HG02610 (cell line): ENCODE data around the gene ZER1.
A peak's percentile ranks its signal among the peaks of the same experiment; 100 is the strongest.

Experiments
- ATAC-seq: cut with Tn5 transposase; IDR thresholded peaks from one replicate; pipeline ENCODE4 v1.9.1; 2021; ENCODE audit warnings: mild to moderate bottlenecking, moderate library complexity; ENCODE audit not compliant: unreplicated experiment

Gene ZER1

GRCh38 chr9:128743421-128743820 is 28.3 kb downstream of the ZER1 start:
- no peak for ATAC-seq

- no peak for ATAC-seq
These were observed 29.3 kb downstream of the ZER1 start for GRCh38 chr9:128742401-128742800.

GRCh38 chr9:128735373-128735772 is 36.4 kb downstream of the ZER1 start:
- no peak for ATAC-seq

- ATAC-seq = no peak
These were observed 38.5 kb downstream of the ZER1 start for GRCh38 chr9:128733256-128733655.

GRCh38 chr9:128732576-128732975 is 39.2 kb downstream of the ZER1 start:
- no peak for ATAC-seq

DNA sequence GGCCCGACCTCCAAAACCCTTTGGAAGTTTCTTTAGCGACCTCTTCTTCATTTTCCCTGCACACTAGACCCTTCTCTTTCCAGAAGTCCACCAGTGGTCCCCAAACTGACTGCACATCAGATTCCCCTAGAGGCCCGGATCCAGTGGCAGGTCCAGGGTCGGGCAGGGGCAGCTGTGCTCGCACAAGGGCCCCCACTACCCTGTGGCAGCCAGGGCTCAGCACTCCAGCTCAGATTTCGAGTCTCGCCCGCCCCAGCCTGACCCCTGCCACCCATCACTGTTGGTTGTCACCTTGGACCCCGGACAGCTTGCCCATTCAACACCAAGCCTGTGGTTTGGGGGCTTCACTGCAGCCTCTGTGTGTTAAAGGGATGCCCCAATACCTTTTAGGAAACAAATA is 40.0 kb downstream of the ZER1 start:
- ATAC-seq = no peak

- ATAC-seq = no peak
These were observed 40.6 kb downstream of the ZER1 start for GRCh38 chr9:128731093-128731492.

DNA sequence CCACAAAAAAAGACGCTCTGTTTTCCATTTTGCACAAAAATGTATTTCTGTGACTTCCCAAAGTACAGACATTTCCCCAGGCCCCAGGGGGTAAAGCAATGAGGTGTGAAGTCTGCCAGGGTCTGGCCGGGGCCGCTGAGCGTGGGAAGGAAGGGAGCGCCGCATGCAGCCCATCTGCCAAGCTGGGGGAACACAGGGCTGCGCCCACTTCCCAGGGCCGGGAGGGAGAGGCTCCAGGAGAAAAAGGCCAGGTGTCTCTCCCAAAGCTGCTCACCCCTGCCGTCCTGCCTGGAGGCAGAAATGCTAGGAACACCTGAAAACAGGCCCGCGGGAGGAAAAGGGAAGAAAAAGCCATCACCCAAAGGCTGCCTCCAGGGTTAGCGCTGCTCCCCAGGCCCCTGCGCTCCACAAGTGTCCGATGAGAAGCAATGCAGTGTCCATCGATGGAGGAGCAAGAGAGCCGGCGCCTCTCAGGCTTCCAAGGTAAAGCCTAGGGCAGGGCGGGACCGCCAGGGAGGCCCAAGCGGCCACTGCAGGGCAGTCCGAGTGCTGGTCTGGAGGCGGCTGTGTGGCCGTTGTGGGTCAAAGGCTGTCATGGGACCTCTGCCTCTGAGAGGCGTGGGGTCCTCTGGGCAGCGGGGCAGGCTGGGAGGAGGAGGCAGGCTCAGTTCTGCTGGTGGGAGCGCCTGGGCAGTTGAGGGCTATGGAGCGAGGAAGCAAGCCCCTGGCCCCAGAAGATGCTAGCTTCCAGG is 41.8 kb downstream of the ZER1 start:
- ATAC-seq = no peak

GRCh38 chr9:128729302-128729701 is 42.4 kb downstream of the ZER1 start:
- ATAC-seq = no peak

GRCh38 chr9:128728298-128728697 is 43.4 kb downstream of the ZER1 start:
- ATAC-seq = no peak

DNA sequence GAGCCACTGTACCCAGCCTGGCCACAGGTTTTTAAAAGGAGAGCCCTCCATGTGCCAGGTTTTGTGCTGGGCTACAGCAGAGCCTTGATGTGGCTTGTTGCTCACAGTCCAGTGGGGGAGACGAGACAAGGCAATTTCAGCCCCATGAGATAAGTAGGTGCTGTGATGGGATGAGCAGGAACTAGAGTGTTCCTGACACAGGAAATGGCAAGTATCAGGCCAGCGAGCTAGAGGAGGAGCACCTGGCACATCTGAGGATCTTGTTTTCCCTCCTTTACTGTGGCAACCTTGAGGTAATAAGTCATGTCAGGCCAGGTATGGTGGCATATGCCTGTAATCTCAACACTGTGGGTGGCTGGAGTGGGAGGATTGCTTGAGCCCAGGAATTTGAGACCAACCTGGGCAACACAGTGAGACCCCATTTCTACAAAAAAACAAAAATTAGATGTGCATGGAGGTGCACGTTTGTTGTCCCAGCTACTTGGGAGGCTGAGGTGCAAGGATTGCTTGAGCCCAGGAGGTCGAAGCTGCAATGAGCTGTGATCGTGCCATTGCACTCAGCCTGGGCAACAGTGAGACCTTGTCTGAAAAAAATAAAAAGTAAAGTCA is 44.0 kb downstream of the ZER1 start:
- no peak for ATAC-seq

- ATAC-seq = no peak
These were observed 46.9 kb downstream of the ZER1 start for GRCh38 chr9:128724744-128725211.

- peak; percentile 97 for ATAC-seq
These were observed 47.6 kb downstream of the ZER1 start, which contains the start of gene ZDHHC12 for GRCh38 chr9:128723866-128724743. ZDHHC12 (minus strand) TSS chr9:128724127; CDS start chr9:128724093, 34 bp downstream.

DNA sequence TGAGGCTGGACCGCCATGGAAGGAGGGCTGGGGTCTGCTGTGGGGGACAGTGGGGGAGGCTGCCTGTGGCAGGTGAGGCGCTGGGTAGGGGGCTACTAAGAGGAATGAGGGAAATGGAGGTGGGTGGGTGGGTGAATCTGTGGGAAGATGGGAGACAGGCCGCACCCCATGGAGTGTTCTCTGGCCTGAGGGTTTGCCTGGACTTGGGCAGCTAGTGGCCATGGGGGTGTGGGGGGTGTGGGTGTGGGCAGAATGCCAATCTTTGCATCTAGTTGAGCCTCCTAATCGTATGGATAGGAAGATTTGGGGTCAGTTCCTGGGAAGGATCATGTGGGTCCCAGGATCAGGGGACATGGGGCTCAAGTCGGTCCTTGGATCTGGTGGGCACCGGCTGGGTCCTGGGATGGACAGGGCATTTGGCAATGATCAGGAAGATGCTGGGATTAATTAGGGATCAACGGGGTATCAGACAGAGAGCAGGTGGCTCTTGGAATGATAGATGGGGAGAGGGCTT is 48.3 kb downstream of the ZER1 start:
- ATAC-seq = no peak

GRCh38 chr9:128722380-128723351 is 49.1 kb downstream of the ZER1 start:
- no peak for ATAC-seq

GRCh38 chr9:128721487-128722010 is 50.2 kb downstream of the ZER1 start:
- no peak for ATAC-seq

- no peak for ATAC-seq
These were observed 50.8 kb downstream of the ZER1 start for GRCh38 chr9:128720841-128721486.

- no peak for ATAC-seq
These were observed 51.7 kb downstream of the ZER1 start for GRCh38 chr9:128719919-128720605.

- no peak for ATAC-seq
These were observed 53.3 kb downstream of the ZER1 start for GRCh38 chr9:128718475-128718874.
